ENCODE measurements around the gene PIGU.

GRCh38 chr20:34561661-34562060 is 115.2 kb downstream of the PIGU start:
- TF ChIP-seq POLR2AphosphoS5 (IDR thresholded peaks at IDR 0.05; ENCODE audit: borderline replicate concordance, low read depth, low read length), result no peak
- no peak for TF ChIP-seq EZH2 (IDR thresholded peaks at IDR 0.05)
